Hippocampal formation (tissue), 2 donors: ENCODE results near the gene HOTAIR.

ENCODE experiments used
- DNase-seq, 2 donors: peaks; one replicate each; lab custom pipeline; 2025; lab: John Stamatoyannopoulos, UW

Gene HOTAIR

GRCh38 chr12:53961025-53961761 is 13.6 kb downstream of the HOTAIR start:
- no peak for DNase-seq

- DNase-seq = no peak
Observed at GRCh38 chr12:53960187-53961024, 14.3 kb downstream of the HOTAIR start.

- DNase-seq = no peak
Observed at GRCh38 chr12:53959314-53959713, 15.4 kb downstream of the HOTAIR start.

GRCh38 chr12:53958128-53958527 is 16.6 kb downstream of the HOTAIR start:
- DNase-seq = no peak

GRCh38 chr12:53956914-53957536 is 17.7 kb downstream of the HOTAIR start:
- DNase-seq = no peak

GRCh38 chr12:53956251-53956887 is 18.4 kb downstream of the HOTAIR start:
- DNase-seq = no peak

GRCh38 chr12:53955776-53956250 is 18.9 kb downstream of the HOTAIR start:
- DNase-seq = no peak

GRCh38 chr12:53955036-53955775 is 19.5 kb downstream of the HOTAIR start:
- no peak for DNase-seq

GRCh38 chr12:53954694-53955035 is 20.1 kb downstream of the HOTAIR start, which contains the start of gene HOXC12:
Gene HOXC12 (plus strand): TSS chr12:53954903. CDS start chr12:53954930, 27 bp downstream.
- no peak for DNase-seq

GRCh38 chr12:53953831-53954693 is 20.7 kb downstream of the HOTAIR start:
- DNase-seq = no peak

GRCh38 chr12:53952871-53953734 is 21.7 kb downstream of the HOTAIR start:
- DNase-seq = no peak

GRCh38 chr12:53952335-53952694 is 22.4 kb downstream of the HOTAIR start:
- DNase-seq = no peak

GRCh38 chr12:53951577-53952334 is 23.0 kb downstream of the HOTAIR start:
- no peak for DNase-seq

GRCh38 chr12:53950789-53951576 is 23.8 kb downstream of the HOTAIR start:
- no peak for DNase-seq

GRCh38 chr12:53950437-53950773 is 24.3 kb downstream of the HOTAIR start:
- no peak for DNase-seq

- no peak for DNase-seq
Observed at GRCh38 chr12:53949631-53950436, 24.9 kb downstream of the HOTAIR start.
